ENCODE data around the gene NAALADL2.

GRCh38 chr3:175475765-175476164, 616.6 kb downstream of the NAALADL2 start:
- TF ChIP-seq POLR2A (IDR thresholded peaks at IDR 0.05; ENCODE audit: low read length) (no peak), GATA1 (IDR thresholded peaks at IDR 0.05; ENCODE audit: low read depth, low read length) (no peak)

All from erythroblast (primary cell).